GM23248 (cell line): Measurements from ENCODE around the gene RAP2A.

Source experiments
- EZH2 ChIP-seq: fragments of 200-600 bp; sonication (generic); IDR thresholded peaks from 2 replicates; pipeline ENCODE4 v1.6.1; 2018; ENCODE audit warnings: antibody characterized with exemption, mild to moderate bottlenecking; ENCODE audit not compliant: insufficient read depth, poor library complexity, severe bottlenecking
- EZH2phosphoT487 ChIP-seq: fragments of 200-600 bp; sonication (generic); IDR thresholded peaks from 2 replicates; pipeline ENCODE4 v1.6.1; 2018; ENCODE audit warnings: antibody characterized with exemption, moderate library complexity, mild to moderate bottlenecking, low read depth; ENCODE audit not compliant: insufficient read depth

GRCh38 chr13:97495678-97496077, 61.7 kb downstream of the RAP2A start:
- TF ChIP-seq EZH2phosphoT487 (no peak), EZH2 (no peak)
